WI38 (cell line): ENCODE data around the gene NGLY1.

Experiments used
- H3K4me3 ChIP-seq: 2 replicates; pipeline ENCODE4 v1.5.1; 2011; ENCODE audit warnings: low read depth, mild to moderate bottlenecking, control low read depth, low read length
- CTCF ChIP-seq: IDR thresholded peaks from 2 replicates; pipeline ENCODE4 v1.5.1; 2012; ENCODE audit warnings: low read depth, mild to moderate bottlenecking, control low read depth, low read length

NGLY1 gene

GRCh38 chr3:25708036-25708435 lies 75.2 kb downstream of the NGLY1 start:
- TF ChIP-seq CTCF = no peak
- no peak overlapping the region for H3K4me3 ChIP-seq

- H3K4me3 ChIP-seq = no peak overlapping the region
- TF ChIP-seq CTCF = no peak
These were observed 75.8 kb downstream of the NGLY1 start for GRCh38 chr3:25707268-25707926.

DNA sequence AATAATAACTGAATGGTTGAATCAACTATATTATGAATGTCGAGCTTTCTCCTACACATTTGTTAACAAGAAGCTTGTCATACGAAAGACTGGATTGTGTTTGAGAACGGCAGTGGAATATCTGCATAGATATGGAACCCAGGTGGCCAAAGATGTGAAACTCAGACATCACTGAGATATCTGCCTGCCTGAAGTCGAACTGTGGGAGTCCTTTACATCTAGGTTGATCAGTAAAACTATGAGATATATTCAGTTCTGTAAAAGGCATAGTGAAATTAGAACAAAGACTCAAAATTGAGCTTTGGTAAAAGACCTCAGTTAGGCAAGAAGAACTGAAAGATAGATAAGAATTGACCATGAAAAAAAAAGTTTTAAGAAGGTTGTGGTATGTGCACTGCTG lies 77.0 kb downstream of the NGLY1 start:
- no peak overlapping the region for H3K4me3 ChIP-seq
- TF ChIP-seq CTCF = no peak

DNA sequence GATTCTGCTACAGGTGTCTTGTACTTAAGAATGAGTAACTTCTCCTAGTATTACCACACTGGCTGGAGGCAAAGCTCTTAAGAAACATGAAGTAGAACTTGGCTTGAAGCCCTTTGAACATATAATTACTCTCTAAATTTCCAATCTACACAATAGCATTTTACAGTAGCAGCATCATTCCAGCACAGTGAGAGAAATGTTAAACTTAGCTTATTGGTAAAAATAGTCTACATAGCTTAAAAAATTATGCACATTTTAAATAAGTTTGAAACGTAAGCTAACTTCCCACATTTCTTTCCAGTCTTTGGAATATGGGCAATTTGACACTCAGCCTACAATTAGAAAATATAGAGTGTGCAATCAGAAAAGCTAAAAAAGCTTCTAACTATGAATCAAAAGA lies 85.7 kb downstream of the NGLY1 start:
- no peak overlapping the region for H3K4me3 ChIP-seq
- TF ChIP-seq CTCF = no peak

DNA sequence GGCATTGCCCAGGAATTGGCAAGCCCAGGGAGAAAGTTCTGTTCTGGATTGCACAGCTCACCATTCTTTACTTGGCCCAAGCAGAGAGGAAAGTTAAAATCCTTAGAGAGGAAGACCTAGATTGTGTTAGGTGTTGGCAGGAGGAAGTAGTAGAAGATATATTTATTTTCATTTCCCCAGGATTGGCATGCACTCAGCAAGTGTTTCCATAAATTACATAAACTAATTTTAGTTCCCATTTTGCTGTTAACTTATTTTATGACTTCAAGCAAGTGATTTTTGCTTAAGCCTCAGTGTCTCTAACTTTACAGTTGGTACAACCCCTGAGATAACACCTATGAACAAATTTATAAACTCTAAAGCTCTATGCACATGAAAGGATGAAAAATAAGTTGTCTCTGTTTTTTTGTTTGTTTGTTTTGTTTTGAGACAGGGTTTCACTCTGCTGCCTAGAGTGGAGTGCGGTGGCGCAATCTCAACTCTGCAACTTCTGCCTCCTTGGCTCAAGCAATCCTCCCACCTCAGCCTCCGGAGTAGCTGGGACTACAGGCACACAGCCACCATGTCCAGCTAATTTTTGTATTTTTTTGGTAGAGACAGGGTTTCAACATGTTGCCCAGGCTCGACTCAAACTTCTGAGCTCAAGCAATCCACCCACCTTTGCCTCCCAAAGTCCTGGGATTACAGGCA lies 87.4 kb downstream of the NGLY1 start:
- TF ChIP-seq CTCF = no peak

DNA sequence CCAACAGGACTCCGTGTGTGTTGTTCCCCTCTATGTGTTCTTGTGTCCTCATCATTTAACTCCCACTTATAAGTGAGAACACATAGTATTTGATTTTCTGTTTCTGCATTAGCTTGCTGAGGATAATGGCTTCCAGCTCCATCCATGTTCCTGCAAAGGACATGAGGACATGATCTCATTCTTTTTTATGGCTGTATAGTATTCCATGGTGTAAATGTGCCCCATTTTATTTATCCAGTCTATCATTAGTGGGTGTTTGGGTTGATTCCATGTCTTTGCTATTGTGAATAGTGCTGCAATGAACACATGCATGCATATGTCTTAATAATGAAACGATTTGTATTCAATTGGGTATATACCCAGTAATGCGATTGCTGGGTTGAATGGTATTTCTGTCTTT lies 90.0 kb downstream of the NGLY1 start:
- no peak overlapping the region for H3K4me3 ChIP-seq
- no peak for TF ChIP-seq CTCF

More for the DNA sequence above, 87.4 kb downstream of the NGLY1 start:
- H3K4me3 ChIP-seq = no peak overlapping the region

DNA sequence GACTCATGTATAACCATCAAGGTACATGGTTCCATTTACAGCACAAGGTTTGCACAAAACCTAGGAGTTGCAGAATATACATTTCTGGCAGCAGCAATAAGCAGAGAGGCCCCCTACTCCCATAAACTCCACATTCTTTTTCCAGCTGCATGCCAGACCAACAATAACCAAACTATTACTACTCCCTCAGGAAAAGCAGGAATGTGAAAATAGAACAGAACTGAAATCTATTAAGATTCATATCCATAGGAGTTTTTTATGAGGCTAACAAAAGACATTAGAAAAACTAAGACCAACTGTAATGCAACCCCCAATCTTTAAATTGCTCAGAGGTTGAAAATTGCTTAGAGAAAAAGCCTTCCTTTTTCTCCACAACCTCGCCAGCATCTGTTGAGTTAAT lies 90.9 kb downstream of the NGLY1 start:
- H3K4me3 ChIP-seq = no peak overlapping the region
- no peak for TF ChIP-seq CTCF
